OCI-LY1 (cell line): Measurements from ENCODE around the gene ZNF3.

ENCODE experiments used
- CTCF ChIP-seq: fragments of 200-600 bp; sonication (generic), shearing (Covaris generic); IDR thresholded peaks from 2 replicates; pipeline ENCODE4 v1.5.1; 2017; ENCODE audit warnings: mild to moderate bottlenecking, antibody characterized with exemption, low read length, moderate library complexity, mixed read lengths
- EZH2 ChIP-seq: fragments of 200-600 bp; sonication (generic), shearing (Covaris generic); IDR thresholded peaks from 2 replicates; pipeline ENCODE4 v1.8.0; 2017; ENCODE audit warnings: borderline replicate concordance, mixed run types, mild to moderate bottlenecking, antibody characterized with exemption, low read length, moderate library complexity, mixed read lengths

- TF ChIP-seq CTCF, result no peak
- no peak for TF ChIP-seq EZH2
Observed at GRCh38 chr7:100106633-100107032, 25.1 kb upstream of the ZNF3 start.
